ENCODE results near the gene NPC1L1. TPM values are rescaled to one million over a fixed set of nuclear protein-coding genes. Genes with fewer than 3 reads are reported as not detected.

NPC1L1 gene
- total RNA-seq, 8 experiments from 2014 or later: 0.05 to 0.24 (median 0.15) TPM; not detected in 3

DNA sequence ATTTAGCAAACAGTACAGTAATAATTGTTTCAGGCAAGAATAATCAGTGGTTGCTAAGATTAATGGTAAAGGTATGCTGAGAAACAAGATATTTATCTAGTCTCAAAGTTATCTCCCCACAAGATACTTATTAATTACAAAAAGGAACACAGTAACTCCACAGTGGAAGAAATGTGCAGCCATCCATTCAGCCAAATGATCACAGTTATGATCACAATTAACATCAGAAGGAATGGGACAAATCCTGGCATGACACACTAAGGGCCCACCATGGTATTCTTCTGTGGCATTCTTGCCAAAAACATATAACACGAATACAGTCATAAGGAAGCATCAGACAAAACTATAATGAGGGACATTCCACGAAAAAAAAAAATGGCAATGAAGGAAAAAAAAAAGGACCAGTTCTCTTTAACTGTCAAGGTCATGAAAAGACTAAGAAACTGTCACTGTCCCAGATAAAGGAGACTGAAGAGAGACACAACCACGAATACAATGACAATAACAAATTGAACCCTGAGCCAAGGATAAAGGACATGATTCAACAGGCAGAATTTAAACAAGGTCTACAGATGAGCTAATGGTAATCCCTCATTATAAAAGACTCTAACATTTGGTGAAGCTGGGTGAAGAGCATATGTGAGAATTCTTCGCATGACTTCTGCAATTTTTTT, 71.5 kb downstream of the NPC1L1 start:
- WGBS, 10 experiments: 39 to 94% (median 67%) methylated on average over 2 to 4 of the region's 4 CpGs; no CpG with 5 or more reads in 1 of the 10 experiments
- Histone ChIP-seq H3K27ac (no peak overlapping the region), H3K4me3 (no peak overlapping the region), H3K4me1 (replicated peaks in 1 of 2) (peaks cover 0 to 16% of the 10 kb centered on the region in 2 donors)
- in situ Hi-C loops (cut with MboI; ENCODE audit: low pct_unique_long_range_greater_than_20kb in 2 of 9, low sequenced_read_pairs in 9 of 9, unreplicated experiment in 9 of 9): loop anchor here in 1 of 9 experiments (10.0 kb wide), 1 partner anchor 245 kb away; no protein-coding TSS in a partner anchor
- ATAC-seq (replicated peaks in 6 of 8): peak in 4 of 8 experiments; percentile 28 to 64 (median 42)

DNA sequence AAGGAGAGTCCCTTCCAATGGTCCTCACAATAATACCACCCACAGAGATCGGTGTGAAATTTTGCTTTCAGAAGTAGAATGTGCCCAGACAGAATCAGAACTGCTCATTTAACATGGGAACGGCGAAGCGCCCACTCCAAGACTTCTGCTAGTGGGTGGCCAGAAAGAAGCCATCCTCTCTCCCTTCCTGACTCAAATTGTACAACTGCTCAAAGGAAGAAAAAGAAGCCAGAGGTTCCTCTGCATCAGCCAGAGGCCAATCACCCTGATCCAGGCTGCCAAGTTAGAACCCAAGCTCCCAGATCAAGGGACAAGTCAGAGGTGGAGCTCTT, 73.9 kb downstream of the NPC1L1 start:
- H3K4me3 ChIP-seq: no peak overlapping the region
- ATAC-seq (replicated peaks in 6 of 8): no peak
- H3K4me1 ChIP-seq (replicated peaks in 1 of 2): peaks cover 0 to 12% of the 10 kb centered on the region in 2 donors
- in situ Hi-C loops (cut with MboI; ENCODE audit: low pct_unique_long_range_greater_than_20kb in 2 of 9, low sequenced_read_pairs in 9 of 9, unreplicated experiment in 9 of 9): no loop called here
- 100% methylated on average over 1 to 4 of the region's 4 CpGs; no CpG with 5 or more reads in 6 of the 10 experiments for WGBS, 10 experiments
- H3K27ac ChIP-seq: no peak overlapping the region

- 83 to 100% (median 92%) methylated on average over 1 to 3 of the region's 4 CpGs; no CpG with 5 or more reads in 5 of the 10 experiments for WGBS, 10 experiments
- ATAC-seq (replicated peaks in 6 of 8): no peak
- Histone ChIP-seq H3K27ac (no peak overlapping the region), H3K4me1 (replicated peaks in 1 of 2) (peaks cover 0 to 12% of the 10 kb centered on the region in 2 donors), H3K4me3 (no peak overlapping the region)
- in situ Hi-C loops (cut with MboI; ENCODE audit: low pct_unique_long_range_greater_than_20kb in 2 of 9, low sequenced_read_pairs in 9 of 9, unreplicated experiment in 9 of 9): no loop called here
These were observed 74.6 kb downstream of the NPC1L1 start for GRCh38 chr7:44466300-44467216.

GRCh38 chr7:44465490-44465889, 75.6 kb downstream of the NPC1L1 start:
- WGBS, 10 experiments: 86 to 100% (median 95%) methylated on average over 2 to 5 of the region's 5 CpGs; no CpG with 5 or more reads in 2 of the 10 experiments
- Histone ChIP-seq H3K4me1 (replicated peaks in 1 of 2) (peaks cover 0 to 12% of the 10 kb centered on the region in 2 donors), H3K4me3 (no peak overlapping the region), H3K27ac (no peak overlapping the region)
- in situ Hi-C loops (cut with MboI; ENCODE audit: low pct_unique_long_range_greater_than_20kb in 2 of 9, low sequenced_read_pairs in 9 of 9, unreplicated experiment in 9 of 9): no loop called here
- ATAC-seq (replicated peaks in 6 of 8): no peak

DNA sequence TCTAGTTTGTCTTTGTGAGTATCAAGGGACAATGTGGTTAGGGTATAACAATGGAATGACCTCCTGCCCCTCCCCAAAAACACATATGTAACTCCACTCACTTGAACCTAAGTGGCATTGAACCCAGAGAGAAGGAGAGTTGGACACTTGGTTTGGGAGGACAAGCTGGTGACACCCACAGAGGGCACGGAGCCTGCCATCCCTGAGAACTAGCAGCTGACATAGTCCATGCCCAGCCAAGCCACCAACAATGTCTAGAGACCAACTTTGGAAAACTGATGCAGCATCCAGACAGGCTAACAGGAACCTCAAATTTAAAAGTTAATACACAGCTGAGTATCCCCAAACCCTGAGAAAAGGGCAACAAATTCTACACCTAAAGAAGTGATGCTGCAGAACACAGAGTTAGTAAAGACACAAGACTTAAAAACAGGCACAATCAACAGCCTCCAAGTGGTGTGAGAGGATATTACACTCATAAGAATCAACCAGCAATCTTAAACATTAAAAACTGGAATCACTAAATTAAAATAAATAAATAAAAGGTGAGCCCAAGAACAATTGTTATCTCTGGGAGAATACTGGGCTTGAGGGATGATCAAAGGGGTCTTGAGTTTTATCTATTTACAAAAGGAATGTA, 77.8 kb downstream of the NPC1L1 start:
- Histone ChIP-seq H3K27ac (no peak overlapping the region), H3K4me1 (replicated peaks in 1 of 2) (no peaks in the 10 kb centered on the region), H3K4me3 (no peak overlapping the region)
- in situ Hi-C loops (cut with MboI; ENCODE audit: low pct_unique_long_range_greater_than_20kb in 2 of 9, low sequenced_read_pairs in 9 of 9, unreplicated experiment in 9 of 9): no loop called here
- WGBS, 10 experiments: 100% methylated on average over 1 of the region's 1 CpG; no CpG with 5 or more reads in 7 of the 10 experiments
- ATAC-seq (replicated peaks in 6 of 8): peak in 2 of 8 experiments; percentile 19 to 36

Other genes with a start within 250 kb of the NPC1L1 start
- 10 to 100 TPM in 4 of 8 experiments, 1 to 10 TPM in 4; 2.2 to 23.4 (median 9.9) TPM for gene CAMK2B, start 215.7 kb downstream of the NPC1L1 start, total RNA-seq
- 10 to 100 TPM; 44.8 to 69.6 (median 52.0) TPM for gene NUDCD3, start 50.7 kb downstream of the NPC1L1 start, total RNA-seq
- 10 to 100 TPM; 28.8 to 97.6 (median 48.1) TPM for gene DDX56, start 32.6 kb upstream of the NPC1L1 start, total RNA-seq
- gene TMED4, start 40.9 kb upstream of the NPC1L1 start, total RNA-seq: 10 to 100 TPM; 54.9 to 97.9 (median 66.4) TPM
- gene OGDH, start 65.3 kb upstream of the NPC1L1 start, total RNA-seq: 10 to 100 TPM; 27.1 to 89.0 (median 39.9) TPM
- gene ZMIZ2, start 207.5 kb upstream of the NPC1L1 start, total RNA-seq: 10 to 100 TPM; 11.6 to 69.4 (median 22.0) TPM

Measured in motor neuron (in vitro differentiated cells).